ENCODE data around the gene RPS6KA6. TPM values are rescaled to one million over a fixed set of nuclear protein-coding genes. Genes with fewer than 3 reads are reported as not detected.
"Not testable (repeated sequence)": the region's sequence is repeated elsewhere in the genome, so short reads cannot be mapped to it uniquely, and the experiment has no call there.

RPS6KA6 gene
- total RNA-seq, 1 donor from 2014 or later: 2.2 TPM

DNA sequence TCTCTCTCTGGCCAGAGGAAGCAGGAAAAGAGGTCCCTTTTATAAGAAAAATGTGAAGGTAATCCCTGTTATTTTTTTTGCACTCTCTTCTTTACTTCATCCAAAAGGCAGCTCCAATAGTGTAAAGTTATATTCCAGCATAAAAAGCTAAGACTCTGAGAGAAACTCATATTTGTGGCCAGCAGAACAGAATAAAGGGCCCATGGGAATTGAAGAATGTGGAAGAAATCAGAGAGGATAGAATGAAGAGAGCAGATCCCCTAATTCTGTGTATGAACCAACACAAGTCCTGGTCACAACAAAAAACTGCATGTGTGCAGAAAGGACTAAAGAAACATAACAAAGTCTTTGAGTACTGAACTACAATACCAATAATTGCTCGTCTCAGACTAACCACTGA is 22.3 kb downstream of the RPS6KA6 start:
- DNase-seq (ENCODE audit: low spot score): no peak

GRCh38 chrX:84162401-84162800 is 25.6 kb downstream of the RPS6KA6 start:
- DNase-seq (ENCODE audit: low spot score): no peak

- no peak for DNase-seq (ENCODE audit: low spot score)
These were observed 26.4 kb downstream of the RPS6KA6 start for GRCh38 chrX:84161641-84162040.

DNA sequence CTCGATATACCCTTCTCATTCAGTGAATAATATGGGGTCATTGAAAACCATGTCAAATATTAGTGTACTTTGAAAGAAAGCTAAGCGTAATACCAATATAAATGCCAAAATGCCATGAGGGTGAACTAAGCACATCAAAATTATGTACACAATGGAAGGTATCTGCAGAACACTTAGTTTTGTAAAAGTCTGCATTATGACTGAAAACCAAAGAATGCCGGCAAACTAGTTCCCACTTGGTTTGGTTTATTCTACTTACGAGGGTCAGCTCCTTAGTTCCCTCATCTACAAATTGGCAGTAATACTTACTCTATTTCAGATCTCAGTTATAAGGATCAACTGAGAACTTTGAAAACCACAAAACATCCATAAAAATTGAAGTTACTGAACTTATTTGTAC is 27.3 kb downstream of the RPS6KA6 start:
- no peak for DNase-seq (ENCODE audit: low spot score)

DNA sequence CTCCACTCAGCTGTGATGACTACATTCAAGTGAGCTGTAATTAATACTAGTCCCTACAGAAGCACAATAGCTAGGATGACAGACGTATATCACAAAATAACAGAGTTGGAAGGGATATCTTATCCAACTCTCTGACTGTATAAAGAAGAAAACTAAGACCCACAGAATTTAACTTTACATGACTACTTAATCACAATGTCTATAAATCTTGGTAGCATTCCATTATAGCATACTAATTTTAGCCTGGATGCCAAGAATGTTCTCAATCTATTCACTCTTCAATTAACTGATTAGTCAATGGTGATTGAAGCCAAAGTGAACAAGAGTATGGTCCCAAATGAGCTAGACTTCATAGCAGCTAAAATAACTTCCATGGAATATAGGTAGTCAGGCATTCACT is 31.2 kb downstream of the RPS6KA6 start:
- DNase-seq (ENCODE audit: low spot score): no peak

GRCh38 chrX:84155938-84156337 is 32.1 kb downstream of the RPS6KA6 start:
- DNase-seq (ENCODE audit: low spot score): no peak

- no peak for DNase-seq (ENCODE audit: low spot score)
These were observed 34.5 kb downstream of the RPS6KA6 start for GRCh38 chrX:84153538-84153937.

DNA sequence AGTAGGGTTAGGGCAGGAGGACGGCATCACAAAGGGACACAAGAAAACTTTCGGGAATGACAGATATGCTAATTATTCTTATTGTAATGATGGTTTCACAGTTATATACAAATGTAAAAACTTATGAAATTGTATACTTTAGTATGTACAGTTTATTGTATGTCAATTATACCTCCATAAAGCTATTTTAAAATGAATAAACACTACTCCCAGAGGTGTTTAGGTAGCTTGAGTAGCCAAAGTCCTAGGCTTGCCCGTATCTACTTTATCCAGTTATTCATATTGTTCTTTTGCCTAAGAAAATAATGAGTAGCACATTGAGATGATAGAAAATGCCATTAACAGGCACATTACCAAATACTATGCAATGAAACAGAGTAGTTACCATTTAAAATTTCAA is 43.0 kb downstream of the RPS6KA6 start:
- DNase-seq (ENCODE audit: low spot score): no peak

DNA sequence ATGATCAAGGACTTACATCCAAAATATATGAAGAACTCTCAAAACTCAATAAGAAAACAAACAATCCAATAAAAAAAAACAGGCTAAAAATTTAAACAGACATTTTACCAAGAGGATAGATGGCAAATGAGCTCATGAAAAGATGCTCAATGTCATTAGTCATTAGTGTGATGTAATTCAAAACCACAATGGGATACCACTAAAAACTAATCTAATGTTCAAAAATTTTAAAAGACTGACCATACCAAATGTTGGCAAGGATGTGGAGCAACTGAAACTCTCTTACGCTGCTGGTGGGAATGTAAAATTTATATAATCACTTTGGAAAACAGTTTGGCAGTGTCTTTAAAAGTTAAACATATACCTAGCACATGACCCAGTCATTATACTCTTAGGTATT is 43.7 kb downstream of the RPS6KA6 start:
- no peak for DNase-seq (ENCODE audit: low spot score)

- DNase-seq (ENCODE audit: low spot score): no peak
These were observed 55.0 kb downstream of the RPS6KA6 start for GRCh38 chrX:84133023-84133422.

DNA sequence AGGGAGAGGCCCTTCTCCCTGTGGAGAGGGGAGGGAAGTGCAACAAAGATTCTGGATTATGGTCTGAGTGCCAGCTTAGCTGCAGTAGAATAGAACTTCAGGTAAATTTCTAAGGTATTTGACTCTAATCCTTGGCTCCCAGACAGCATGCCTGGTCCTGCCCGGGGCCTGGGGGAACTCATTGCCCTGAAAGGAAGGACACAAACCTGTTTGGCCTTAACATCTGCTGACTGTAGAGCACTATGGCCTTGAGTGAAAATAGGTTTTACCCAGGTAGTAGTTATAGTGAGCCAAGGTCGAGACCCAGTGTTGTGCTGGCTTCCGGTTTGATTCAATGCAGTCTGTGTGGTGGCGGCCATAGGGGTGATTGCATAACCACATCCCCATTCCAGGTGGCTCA is 64.4 kb downstream of the RPS6KA6 start:
- no peak for DNase-seq (ENCODE audit: low spot score)

DNA sequence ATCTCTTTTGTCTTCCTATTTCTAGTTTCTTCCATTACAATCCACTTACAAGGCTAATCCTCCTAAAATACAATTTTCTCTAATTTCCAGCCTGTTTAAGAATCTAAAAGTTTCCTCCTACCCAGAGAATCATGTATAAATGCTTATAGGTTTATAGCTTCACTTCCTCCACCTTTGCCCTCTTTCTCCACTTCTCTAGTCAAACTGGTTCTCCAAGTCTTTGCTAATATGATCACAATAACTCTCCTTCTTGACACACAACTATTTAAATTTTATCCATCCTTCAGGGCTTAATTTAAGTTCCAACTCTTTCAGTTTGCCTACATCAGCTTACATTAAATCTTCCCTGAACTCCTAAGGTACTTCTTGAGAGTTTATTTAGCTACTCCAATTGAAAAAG is 69.2 kb downstream of the RPS6KA6 start:
- peak; percentile 9 for DNase-seq (ENCODE audit: low spot score)

GRCh38 chrX:84118315-84118714 is 69.7 kb downstream of the RPS6KA6 start:
- no peak for DNase-seq (ENCODE audit: low spot score)

- DNase-seq (ENCODE audit: low spot score): no peak
These were observed 79.4 kb downstream of the RPS6KA6 start for GRCh38 chrX:84108584-84108983.

- DNase-seq (ENCODE audit: low spot score): no peak
These were observed 88.9 kb downstream of the RPS6KA6 start for GRCh38 chrX:84099120-84099519.

DNA sequence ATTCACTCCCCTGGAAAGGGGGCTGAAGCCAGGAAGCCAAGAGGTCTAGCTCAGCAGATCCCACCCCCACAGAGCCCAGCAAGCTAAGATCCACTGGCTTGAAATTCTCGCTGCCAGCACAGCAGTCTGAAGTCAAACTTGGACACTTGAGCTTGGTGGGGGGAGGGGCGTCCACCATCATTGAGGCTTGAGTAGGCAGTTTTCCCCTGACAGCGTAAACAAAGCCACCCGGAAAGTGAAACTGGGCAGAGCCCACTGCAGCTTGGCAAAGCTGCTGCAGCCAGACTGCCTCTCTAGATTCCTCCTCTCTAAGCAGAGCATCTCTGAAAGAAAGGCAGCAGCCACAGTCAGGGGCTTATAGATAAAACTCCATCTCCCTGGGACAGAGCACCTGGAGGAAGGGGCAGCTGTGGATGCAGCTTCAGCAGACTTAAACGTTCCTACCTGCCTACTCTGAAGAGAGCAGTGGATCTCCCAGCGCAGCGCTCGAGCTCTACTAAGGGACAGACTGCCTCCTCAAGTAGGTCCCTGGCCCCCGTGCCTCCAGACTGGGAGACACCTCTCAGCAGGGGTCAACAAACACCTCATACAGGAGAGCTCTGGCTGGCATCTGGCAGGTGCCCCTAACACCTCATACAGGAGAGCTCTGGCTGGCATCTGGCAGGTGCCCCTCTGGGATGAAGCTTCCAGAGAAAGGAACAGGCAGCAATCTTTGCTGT is 108.4 kb downstream of the RPS6KA6 start:
- DNase-seq (ENCODE audit: low spot score): not testable (repeated sequence)

DNA sequence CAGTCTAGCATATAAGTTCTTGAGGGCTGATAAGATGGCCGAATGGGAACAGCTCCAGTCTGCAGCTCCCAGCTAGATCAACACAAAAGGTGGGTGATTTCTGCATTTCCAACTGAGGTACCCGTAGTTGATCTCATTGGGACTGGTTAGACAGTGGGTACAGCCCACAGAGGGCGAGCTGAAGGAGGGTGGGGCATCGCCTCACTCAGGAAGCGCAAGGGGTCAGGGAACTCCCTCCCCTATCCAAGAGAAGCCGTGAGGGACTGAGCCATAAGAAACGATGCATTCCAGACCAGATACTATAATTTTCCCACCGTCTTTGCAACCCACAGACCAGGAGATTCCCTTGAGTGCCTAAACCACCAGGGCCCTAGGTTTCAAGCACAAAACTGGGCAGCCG is 109.0 kb downstream of the RPS6KA6 start:
- no peak for DNase-seq (ENCODE audit: low spot score)

DNA sequence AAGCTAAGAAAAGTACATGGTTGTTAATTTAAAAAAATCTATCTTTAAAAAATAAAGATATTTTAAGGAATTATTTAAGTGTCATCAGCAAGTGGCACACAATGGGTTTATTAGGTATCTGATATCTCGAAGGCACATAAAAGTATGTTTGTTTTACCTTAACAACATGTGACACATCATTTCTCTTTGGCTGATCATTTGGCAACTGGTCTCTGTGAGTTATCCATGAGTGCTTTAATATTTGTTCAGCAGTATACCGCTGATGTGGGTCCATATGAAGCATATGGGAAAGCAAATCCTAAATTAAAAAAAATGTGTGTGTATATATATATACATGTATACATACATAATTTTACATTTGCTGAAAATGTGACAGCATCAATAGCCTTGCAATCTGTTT is 123.2 kb downstream of the RPS6KA6 start:
- no peak for DNase-seq (ENCODE audit: low spot score)

GRCh38 chrX:84064164-84064563 is 123.8 kb downstream of the RPS6KA6 start:
- no peak for DNase-seq (ENCODE audit: low spot score)

DNA sequence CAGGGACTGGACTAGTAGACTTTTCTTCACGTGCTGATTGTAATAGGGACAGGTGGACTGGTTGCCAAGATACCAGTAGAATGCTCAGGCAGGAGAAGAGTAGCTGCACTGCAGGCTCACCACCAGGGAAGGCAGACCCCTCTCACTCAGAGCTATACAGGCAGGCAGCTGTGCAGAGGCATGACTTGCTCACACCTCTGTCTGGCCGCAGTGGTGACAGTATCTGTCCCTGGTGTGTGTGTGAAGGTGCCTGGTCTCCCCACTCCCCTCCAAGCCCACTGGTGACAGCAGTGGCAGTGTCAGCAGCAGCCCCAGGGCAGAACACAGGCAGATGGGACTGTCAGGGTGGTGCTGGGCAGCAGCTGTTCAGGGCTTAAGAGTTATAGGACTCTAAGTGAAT is 140.7 kb downstream of the RPS6KA6 start:
- no peak for DNase-seq (ENCODE audit: low spot score)

DNA sequence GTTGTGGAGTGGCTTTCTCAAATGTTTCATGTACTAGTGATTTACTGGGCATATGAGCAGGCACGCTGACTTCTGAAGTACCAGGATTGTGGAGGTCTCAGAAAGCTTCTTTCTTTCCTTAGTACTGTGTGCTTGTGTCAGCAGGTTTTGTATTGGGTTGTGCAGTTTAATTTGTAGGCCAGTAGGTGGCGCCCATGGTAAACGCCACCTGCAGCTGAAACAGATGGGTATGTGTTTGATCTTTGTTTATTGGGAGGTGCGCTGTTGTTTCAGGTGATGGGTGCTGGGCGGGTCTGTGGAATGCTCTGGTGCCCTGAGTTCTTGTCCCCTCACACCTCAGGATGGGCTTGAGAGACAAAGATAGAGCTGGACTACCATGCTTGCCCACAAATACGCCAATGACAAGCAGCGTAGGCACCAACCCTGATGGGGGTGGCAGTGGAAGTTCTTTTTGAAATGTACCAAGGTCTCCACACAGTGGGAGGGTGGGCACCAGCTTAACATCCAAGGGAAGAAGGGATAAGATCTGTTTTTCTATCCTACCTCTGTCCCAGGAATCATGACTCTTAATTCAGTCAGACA is 141.5 kb downstream of the RPS6KA6 start:
- DNase-seq (ENCODE audit: low spot score): peak; percentile 4

DNA sequence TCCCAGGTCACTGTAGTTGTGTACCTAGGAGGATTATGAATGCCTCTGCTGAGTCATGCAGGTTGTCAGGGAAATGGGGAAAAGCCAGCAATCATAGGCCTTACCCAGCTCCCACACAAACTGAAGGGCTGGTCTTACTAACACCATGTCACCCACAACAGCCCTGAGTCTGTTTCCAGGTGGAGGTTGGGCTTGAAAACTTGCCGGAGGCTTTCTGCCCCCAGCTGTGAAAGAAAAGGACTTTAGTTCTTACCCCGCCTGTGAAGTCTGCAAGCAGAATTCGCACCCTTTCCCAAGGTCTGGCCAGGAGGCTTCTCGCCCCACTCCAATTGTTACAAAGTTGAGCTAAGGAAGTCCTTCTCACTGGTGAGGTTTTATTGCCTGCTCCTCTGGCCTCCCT is 143.9 kb downstream of the RPS6KA6 start:
- DNase-seq (ENCODE audit: low spot score): no peak

Data from umbilical cord (tissue), 2 donors.